Panc1 (cell line): ENCODE data around the gene RFX7.

ENCODE experiments used
- CTCF ChIP-seq: fragments of 450-650 bp; IDR thresholded peaks from 2 replicates; pipeline ENCODE4 v1.5.1; 2017; ENCODE audit warnings: mild to moderate bottlenecking
- SIN3A ChIP-seq: IDR thresholded peaks from 2 replicates; pipeline ENCODE4 v1.6.1; 2012; ENCODE audit warnings: low read depth, mild to moderate bottlenecking, low read length, moderate library complexity, borderline replicate concordance; ENCODE audit not compliant: insufficient read depth

- TF ChIP-seq CTCF, result no peak
- no peak for TF ChIP-seq SIN3A
These were observed 16.4 kb downstream of the RFX7 start for GRCh38 chr15:56227306-56227705.
